GM10248 (cell line): Measurements from ENCODE around the gene C19orf67.

Experiments used
- CTCF ChIA-PET: fragments of 300-600 bp; sonication (Branson Sonifier 250); formaldehyde crosslinking; extraction: SDS; loops from one replicate; lab custom pipeline; 2021; ENCODE audit warnings: antibody characterized with exemption; lab: Yijun Ruan, JAX
- POLR2A ChIA-PET: fragments of 350-650 bp; sonication (Branson Sonifier 250); formaldehyde crosslinking; extraction: SDS; loops from one replicate; lab custom pipeline; 2020; ENCODE audit warnings: antibody characterized with exemption; lab: Yijun Ruan, JAX
- DNase-seq: peaks from one replicate; pipeline ENCODE4 v3.0.0; 2012; ENCODE audit errors: extremely low spot score
- CTCF ChIP-seq: IDR thresholded peaks from 2 replicates; pipeline ENCODE4 v1.5.1; 2012; ENCODE audit warnings: mild to moderate bottlenecking, low read depth; ENCODE audit errors: extremely low read depth, missing control alignments, control extremely low read depth

C19orf67 gene

DNA sequence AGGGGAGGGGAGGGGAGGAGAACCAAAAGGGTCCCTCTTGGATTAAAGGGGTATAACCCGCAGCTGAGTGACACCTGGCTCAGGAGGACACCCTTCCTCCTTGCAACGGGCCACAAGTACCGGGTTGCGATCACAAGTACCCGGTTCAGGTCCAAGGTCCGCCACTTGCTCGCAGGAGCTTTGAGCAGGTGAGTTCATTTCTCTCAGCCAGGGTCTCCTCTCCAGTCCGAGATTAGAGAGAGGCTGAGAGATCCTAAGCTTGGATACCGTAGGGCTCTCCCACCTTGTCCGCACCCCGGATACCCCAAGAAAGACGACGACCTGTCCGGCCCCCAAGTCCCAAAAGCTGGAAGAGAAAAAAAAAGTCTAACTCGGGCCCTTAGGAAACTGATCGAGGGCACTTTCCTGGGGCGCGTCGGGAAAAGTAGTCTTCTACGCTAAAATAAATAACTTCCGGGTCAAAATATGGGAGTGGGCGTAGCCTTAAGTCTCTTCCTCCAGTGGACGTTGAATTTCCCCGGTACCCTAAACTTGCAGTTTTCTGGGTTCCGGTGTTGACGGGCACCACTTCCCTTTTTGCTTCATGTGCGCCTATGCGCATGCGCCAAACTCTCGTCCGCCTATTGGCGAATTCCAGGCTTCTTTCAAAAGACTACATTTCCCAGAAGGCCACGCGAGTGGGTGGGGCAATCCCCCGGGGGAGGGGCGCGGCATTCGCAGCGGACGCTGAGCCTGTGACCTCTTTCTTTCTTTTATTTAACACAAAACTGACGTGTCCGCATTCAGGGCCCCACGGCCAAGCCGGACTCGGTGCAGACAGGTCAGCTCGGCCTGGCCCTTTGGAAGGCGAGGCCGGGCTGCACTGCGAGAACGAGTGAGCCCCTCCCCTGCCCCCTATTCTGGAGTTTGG lies 4.4 kb downstream of the C19orf67 start:
- ChIA-PET POLR2A (interaction anchor here (0.6 to 1.5 kb wide), 2 partner anchors 55 to 75 kb away, joined by 3 to 6 read pairs; partner anchors contain the start of genes ASF1B and RFX1), CTCF (interaction anchor here (0.8 to 3.5 kb wide), 6 partner anchors 8 to 200 kb away, joined by 3 to 36 read pairs (median 9); partner anchors contain the start of genes ASF1B and MISP3)
- DNase-seq, result peak; percentile 98
- TF ChIP-seq CTCF, result no peak

DNA sequence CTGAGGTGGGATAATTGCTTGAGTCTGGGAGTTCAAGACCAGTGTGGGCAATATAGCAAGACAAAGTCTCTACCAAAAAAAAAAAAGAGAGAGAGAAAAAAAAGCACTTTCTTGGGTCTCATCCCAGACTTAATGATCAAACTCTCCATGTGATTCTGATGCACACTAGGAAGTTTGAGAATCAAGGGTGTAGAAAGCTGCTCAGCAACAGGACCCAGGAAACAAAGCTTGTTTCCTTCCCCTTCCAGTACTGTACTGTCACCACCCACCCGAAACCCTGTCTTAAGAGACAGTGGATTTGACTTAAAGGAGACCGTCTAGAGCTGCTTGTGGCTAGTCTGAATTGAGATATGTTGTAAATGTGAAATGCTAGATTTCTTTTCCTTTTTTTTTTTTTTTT lies 7.2 kb downstream of the C19orf67 start:
- ChIA-PET POLR2A (interaction anchor here (0.7 kb wide), 1 partner anchor 172 kb away, joined by 8 read pairs; no protein-coding TSS in a partner anchor), CTCF (interaction anchor here (1.0 to 4.8 kb wide), 4 partner anchors 17 to 219 kb away, joined by 3 to 38 read pairs (median 6); partner anchors contain the start of gene PALM3)
- TF ChIP-seq CTCF, result no peak
- no peak for DNase-seq

- no peak for DNase-seq
These were observed 11.4 kb downstream of the C19orf67 start for GRCh38 chr19:14073925-14074838.

GRCh38 chr19:14073261-14073924 lies 12.2 kb downstream of the C19orf67 start:
- peak; percentile 83 for DNase-seq
- TF ChIP-seq CTCF, result peak; percentile 90
- ChIA-PET POLR2A (interaction anchor here (0.5 kb wide), 1 partner anchor 1765 kb away, joined by 10 read pairs; no protein-coding TSS in a partner anchor), CTCF (interaction anchor here (0.6 to 6.9 kb wide), 29 partner anchors 9 to 300 kb away, joined by 3 to 106 read pairs (median 5); partner anchors contain the start of genes ASF1B, C19orf53, IL27RA and NANOS3)

More at GRCh38 chr19:14073925-14074838, 11.4 kb downstream of the C19orf67 start:
- TF ChIP-seq CTCF, result no peak
- CTCF ChIA-PET, result interaction anchor here (0.9 to 6.9 kb wide), 19 partner anchors 8 to 237 kb away, joined by 3 to 106 read pairs (median 5); partner anchors contain the start of genes ASF1B, IL27RA and PALM3
- POLR2A ChIA-PET, result no interaction called here

DNA sequence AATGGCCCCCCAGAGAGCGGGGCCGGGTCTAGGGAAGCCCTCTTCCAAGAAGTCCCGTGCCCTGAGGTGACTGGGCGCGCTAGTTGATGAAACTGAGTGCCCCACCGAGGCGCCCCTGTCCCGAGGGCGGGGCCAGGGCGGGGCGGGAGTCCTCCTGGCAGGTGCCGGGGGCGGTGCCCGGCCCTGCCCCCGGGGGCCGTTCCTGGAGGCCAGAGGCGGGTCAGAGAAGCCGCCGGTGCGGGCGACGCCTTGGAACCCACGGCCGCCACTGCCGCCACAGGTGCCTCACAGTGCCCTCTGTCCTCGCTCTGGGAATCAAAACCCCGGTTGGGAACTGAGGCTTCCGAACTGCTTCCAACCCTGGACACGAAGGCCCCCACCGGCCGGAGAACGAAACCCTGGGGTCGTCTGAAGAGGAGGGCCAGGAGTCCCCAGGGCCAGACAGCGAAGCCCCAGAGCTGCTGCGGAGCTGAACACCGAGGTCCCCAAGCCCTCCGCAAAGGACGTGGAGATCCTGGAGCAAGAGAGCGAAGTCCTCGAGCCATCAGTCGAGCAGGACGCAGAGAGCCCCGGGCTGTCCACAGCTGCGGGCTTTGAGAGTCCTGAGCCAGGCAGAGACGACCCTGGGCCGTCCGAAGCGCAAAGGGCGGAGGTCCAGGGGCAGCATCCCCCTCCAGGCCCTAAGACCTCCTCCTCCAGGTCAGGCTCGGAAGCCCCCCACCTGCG lies 12.9 kb downstream of the C19orf67 start, which contains the start of gene MISP3:
MISP3 (plus strand) TSS at position 252 of the 726 bp plus-strand sequence. CDS start 524 bp downstream, outside the sequence.
- POLR2A ChIA-PET, result no interaction called here
- DNase-seq, result peak; percentile 65
- TF ChIP-seq CTCF, result no peak
- CTCF ChIA-PET, result interaction anchor here (0.6 to 6.9 kb wide), 33 partner anchors 9 to 299 kb away, joined by 3 to 106 read pairs (median 4); partner anchors contain the start of genes ASF1B, C19orf53, IL27RA and NANOS3
